Esophagus muscularis mucosa (tissue), 3 donors: Measurements from ENCODE around the gene TCERG1L.

Source experiments
- CTCF ChIP-seq, 3 experiments: fragments of 200-600 bp in 2 of 3; fragments of 450-650 bp in 1 of 3; sonication (generic) in 2 of 3; IDR thresholded peaks; one replicate each; pipeline ENCODE4 v1.5.1; 2017 to 2019; ENCODE audit warnings: antibody characterized with exemption in 3 of 3, mild to moderate bottlenecking in 2 of 3, moderate library complexity in 1 of 3
- POLR2A ChIP-seq: fragments of 450-650 bp; IDR thresholded peaks from one replicate; pipeline ENCODE4 v1.6.1; 2017; ENCODE audit warnings: antibody characterized with exemption, moderate library complexity, mild to moderate bottlenecking, low read depth

GRCh38 chr10:131082201-131082850 is 229.2 kb downstream of the TCERG1L start:
- TF ChIP-seq CTCF (IDR thresholded peaks at IDR 0.05): no peak
- TF ChIP-seq POLR2A: no peak
